Activated CD4-positive, alpha-beta T cell treated with anti-CD3 and anti-CD28 coated beads, Interleukin-2, amount 50 U/mL, for 24 hours (primary cell): ENCODE results near the gene SYCE1L.
"Not testable (repeated sequence)": the region's sequence is repeated elsewhere in the genome, so short reads cannot be mapped to it uniquely, and the experiment has no call there.

Experiments
- DNase-seq, 2 donors: peaks; one replicate each; pipeline ENCODE4 v3.0.0-alpha.2; 2020; ENCODE audit warnings: low read depth in 1 of 2, low spot score in 1 of 2

Gene SYCE1L, protein sequence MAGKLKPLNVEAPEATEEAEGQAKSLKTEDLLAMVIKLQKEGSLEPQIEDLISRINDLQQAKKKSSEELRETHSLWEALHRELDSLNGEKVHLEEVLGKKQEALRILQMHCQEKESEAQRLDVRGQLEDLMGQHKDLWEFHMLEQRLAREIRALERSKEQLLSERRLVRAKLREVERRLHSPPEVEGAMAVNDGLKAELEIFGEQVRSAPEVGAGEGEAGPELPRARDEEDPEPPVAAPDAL

DNA sequence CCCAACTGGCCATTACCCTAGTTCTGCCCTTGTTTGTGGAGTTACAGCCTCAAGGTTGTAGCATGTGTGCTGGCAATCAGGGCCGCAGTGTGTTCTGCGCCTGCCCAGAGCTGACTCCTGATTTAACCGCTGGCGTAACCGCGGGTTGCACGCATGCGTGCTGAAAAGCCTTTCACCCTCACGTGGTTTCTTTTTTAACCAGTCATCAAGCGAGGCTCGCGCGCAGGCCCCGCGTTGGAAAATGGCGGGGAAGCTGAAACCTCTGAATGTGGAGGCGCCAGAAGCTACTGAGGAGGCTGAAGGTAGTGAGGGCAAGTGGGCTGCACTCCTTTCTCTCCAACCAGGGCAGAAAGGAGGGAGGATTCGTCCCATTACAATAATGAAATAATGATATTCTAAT is at the start of gene SYCE1L:
TSS of gene SYCE1L (plus strand) at position 198 of the 400 bp plus-strand sequence. CDS start at position 242, 44 bp downstream.
- DNase-seq, result no peak

DNA sequence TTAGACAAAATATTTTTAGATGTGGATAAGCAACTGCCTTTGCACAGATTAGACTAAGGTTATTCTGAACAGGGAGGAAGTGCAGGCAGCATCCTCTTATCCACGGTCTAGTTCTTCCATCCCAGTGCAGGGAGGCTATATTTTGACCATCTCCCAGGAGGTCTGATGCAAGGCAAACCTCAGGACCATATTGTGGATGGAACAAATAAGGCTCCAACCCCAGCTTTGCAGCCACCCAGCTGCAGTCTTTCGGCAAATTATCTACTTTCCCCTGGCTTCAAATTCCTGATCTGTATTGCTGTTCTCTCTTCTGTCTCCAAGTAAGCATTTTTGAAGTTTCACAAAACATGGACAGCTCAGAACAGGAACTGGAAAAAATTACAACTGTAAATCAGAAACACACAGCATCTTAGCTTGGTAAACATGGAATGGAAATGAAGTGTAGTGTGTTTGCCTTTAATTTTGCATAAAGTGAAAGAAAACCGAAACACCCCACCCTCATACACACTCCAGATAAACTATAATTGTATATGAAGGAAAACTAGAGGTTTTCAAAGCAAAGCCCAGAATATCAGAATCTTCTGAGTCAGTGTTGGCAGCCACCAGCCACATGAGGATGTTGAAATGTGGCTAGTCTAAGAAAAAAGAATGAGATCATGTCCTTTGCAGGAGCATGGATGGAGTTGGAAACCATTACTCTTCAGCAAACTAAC is 41.7 kb upstream of the SYCE1L start:
- no peak for DNase-seq

DNA sequence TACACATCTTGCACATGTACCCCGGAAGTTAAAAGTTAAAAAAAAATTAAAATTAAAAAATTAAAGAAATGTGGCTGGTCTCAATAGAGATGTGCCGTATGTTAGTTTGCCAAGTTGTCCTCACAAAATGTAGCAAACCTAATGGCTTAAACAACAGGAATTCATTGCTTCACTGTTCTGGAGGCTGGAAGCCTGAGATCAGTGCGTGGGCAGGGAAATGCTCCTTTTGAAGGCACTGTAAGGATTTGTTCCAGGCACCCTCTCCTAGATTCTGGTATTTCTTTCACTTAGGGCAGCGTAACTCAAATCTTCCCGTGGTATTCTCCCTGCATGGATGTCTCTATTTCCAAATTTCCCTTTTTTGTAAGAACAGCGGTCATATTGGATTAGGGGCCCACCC is 40.9 kb upstream of the SYCE1L start:
- DNase-seq, result no peak

DNA sequence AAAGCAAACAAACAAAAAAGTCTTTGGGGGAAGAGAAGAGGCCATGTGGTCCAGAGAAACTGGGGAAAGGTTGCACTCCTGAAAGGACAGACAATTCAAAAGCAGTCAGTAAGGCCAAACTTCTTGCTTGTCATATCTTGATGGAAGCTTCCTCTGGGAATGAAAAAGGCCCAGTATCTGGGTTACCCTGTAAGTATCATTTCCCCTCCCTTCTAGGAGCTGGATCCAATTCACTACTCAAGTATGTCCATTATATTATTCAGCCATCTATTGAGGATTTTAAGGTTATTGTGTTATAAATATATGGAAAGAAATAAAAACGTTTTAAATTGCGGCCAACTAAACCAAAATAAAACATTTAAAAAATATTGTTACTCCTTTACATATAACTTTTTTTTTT is 34.2 kb upstream of the SYCE1L start:
- DNase-seq, result no peak

DNA sequence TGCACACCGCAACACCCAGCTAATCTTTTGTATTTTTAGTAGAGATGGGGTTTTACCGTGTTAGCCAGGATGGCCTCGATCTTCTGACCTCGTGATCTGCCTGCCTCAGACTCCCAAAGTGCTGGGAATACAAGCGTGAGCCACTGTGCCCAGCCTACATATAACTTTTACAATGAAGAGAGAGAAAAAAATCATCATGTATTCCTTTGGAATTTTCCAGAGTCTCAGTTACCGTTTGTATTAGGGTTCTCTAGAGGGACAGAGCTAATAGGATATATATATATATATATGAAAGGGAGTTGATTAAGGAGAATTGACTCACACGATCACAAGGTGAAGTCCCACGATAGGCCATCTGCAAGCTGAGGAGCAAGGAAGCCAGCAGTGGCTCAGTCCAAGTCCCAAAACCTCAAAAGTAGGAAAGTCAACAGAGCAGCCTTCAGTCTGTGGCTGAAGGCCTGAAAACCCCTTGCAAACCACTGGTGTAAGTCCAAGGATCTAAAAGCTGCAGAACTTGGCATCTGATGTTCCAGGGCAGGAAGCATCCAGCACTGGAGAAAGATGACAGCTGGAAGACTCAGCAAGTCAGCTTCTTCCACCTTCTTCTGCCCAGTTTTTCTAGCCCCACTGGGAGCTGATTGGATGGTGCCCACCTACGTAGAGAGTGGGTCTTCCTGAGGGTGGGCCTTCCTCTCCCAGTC is 33.5 kb upstream of the SYCE1L start:
- DNase-seq, result not testable (repeated sequence)

DNA sequence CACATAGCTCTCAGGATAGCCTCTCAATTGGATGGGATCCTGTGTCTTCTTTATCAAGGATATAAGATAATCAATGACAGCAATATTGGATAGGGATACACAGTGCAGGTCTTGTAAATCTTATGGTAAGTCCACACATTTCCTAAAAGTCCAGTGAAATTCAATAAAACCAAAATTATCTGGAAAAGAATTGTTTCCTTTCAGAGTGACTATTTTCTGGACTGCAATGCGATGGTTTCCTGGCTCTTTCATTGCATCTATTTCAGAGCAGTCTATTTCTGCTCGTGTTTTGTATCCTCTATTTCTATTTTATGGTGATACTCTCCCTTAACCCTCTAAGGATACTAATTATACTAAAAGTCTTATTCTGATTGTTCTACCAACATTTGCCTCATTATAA is 32.5 kb upstream of the SYCE1L start:
- DNase-seq, result no peak

DNA sequence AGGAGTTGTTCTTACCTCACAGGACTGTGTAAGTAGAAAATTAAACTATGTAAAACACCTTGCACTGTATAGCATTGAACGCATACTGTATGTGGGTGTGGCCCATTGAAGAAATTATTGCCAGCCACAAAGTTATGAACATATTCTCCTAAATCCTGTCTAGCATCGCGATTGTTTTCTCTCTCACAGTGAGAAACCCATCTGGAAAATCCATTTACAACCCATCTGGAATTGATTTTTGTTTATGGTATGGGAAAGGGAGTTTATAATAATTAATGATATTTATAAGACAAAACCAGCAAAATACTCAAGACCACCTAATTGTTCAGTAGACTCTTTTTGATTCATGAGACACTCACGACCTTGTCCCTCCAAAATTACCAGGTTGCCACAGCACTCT is 30.3 kb upstream of the SYCE1L start:
- DNase-seq, result no peak

DNA sequence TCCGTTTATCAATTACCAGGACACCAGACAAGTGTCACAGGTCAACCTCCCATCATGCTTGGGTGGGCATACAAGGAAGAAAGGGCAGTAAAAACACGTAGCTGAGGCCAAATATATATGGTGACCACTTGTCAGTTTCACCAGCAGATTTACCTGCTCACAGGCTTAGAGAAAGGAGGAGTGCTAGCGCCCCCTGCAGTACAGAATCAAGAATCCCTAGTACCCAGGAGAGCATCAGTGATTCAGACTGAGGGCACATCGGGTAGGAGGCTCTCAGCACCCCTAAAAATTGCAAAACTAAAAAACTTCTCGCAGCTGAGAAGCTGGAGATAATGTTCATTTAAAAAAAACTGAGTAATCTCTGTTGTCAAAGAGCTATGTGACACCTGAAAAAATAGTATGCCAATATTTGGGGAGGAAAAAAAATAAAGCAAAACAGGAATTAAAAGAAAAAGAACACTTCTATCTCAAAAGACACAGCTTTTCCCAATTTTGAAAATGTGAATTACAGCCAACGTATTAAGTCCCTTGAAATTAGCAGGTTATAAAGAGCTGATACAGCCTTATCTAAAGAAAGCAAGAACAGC is 29.5 kb upstream of the SYCE1L start:
- peak in 1 of 2 donors; percentile 21 for DNase-seq

DNA sequence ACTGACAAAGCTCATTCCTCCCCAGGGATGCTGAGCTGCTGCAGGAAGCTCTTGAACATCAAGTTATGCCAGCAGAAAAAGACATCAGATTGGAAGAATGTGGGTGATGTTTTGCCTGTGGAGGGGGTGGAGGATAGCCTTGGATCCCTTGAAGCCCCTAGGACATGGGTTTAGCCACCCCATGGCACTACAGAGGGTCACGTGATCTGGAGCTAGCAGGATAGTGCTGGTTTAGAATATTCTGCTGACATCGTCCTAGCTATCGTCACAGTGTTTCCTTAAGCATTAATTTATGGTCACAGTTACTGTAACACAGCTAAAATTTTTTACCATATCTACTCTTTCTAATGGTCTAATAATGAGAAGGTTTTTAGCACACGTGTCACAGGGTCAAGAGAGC is 28.4 kb upstream of the SYCE1L start:
- no peak for DNase-seq

DNA sequence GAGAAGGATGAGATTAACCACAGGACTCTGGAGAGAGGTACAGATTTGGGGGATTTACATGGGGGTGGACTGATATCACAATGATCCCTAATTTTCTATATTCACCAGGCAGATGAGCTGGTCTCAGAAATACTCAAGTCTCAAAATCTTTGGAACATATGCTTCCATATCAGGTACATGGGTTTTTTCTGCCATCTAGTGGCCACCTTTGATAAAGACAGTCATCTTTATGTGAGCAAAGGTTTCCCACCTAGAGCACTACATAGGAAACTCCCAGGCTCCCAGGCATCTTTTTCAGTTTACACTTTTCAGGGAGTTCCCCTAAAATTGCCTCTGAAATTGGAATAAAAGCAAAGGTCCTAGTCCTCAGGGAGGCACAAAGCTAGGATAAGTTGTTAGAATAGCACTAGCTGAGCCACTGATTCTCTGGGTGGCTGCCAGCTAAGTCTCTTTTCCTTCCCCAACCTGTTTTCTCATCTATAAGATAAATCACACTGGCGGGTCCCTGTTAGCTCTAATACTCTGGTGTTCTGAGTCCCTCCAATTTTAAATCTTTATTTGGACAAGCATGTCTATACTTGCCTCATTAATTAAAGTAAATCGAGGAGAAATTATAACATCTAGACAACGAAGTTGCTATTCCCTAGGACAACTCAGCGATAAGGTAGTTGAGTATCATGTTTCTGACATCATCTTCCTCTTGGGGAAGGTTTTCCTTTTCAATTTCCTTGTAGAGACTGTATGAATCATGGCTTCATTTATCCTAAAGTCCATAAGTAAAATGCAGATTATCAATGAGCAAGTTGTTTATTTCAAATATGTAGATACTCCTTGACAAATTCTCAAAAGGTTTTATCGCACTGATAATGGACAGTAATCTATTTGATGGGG is 27.2 kb upstream of the SYCE1L start:
- DNase-seq, result peak in 1 of 2 donors; percentile 19

DNA sequence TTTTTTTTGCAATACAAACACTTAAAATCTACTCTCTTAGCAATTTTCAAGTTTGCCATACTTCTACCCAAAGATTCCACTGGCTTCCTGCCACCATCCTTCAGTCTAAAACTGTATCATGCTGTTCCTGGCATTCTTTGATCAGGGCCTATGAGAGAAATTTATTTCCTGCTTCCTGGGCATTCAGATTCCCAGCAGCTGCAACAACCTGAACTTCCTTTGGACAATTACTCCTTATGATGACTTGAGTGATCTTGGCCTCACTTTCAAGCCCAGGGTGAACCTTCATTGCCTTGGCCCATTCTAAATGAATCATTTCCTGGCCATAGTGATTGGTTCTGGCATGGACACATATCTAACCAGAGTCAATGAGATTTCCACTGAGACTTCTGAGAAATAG is 26.3 kb upstream of the SYCE1L start:
- no peak for DNase-seq

DNA sequence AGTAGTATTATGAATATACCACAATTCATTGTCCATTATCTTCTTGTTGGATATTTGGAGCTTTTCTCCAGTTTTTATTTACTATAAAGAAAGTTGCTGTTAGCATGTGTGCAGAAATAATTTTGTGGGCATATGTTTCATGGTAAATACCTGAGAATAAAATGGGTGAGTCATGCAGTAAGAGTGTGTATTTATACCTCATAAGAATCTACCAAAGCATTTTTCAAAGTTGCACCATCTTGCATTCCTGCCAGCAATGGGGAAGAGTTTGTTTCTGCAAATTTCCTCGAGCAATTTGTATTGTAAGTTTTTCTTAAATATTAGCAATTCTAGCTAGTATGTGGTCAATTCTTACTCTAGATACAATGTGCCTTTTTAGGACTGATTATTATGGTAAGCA is 16.1 kb upstream of the SYCE1L start:
- DNase-seq, result no peak

DNA sequence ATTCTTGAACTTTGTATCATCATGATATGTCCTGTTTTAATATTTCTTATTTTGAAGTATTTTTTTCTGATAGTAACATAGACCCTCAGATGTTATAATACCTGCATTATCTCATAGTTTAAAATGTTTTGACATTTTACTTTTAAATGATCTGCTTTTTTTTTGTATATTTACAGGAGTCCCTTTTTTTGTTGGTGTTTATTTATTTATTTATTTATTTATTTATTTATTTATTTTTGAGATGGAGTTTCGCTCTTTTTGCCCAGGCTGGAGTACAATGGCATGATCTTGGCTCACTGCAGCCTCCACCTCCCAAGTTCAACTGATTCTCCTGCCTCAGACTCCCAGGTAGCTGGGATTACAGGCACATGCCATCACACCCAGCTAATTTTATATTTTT is 12.9 kb upstream of the SYCE1L start:
- not testable (repeated sequence) for DNase-seq

DNA sequence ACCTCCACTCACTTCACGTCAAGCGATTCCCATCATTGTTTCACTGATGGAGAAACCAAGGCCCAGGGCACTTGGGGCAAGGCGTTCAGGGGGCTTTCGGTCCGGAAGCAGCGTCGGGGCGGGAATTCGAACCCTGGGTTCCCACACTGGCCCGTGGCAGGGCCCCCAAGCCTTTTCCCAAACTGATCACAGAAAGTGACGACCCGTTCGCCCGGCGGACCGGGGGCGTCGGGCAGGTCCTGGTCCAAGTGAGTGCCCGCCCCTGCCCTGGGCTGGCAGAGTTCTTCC is 9.1 kb upstream of the SYCE1L start:
- DNase-seq, result no peak

DNA sequence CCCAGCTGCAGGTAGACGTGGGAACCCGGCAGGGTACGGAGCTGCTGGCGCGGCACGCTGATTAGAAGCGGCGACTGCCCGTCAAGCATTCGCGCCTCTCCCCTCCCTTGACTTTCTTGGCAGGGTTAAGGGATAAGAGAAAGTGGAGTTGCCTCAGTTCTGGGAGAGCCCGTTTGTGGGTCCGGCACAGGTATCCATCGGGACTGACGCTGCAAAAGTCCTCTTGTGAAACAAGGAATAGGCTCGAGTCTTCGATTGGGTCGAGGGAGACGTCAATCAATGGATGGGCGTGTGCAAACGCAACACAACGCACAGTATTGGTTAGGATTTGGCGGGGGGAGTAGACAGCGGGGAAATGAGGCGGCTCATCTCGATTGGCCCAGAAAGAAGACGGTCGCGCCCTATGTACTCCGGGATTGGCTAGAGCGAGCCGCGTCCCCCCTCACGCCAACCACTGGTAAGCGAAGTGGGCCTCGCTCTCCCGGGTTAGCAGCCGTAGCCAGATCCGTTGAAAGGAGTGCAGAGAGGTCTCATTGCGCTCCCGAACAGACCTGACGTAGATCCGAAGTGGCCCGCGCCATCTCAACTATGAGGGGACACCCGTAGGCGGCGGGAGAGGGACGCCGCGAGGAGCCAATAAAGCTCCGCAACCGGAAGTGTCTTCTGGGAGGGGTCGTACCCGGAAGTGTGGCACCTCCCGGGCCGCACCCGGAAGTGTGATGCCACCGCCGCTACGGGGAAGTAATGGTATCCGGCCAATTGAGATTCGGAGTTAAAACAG is 8.5 kb upstream of the SYCE1L start, which contains the start of gene MON1B:
TSS of gene MON1B (plus strand) at position 713 of the 781 bp plus-strand sequence. CDS start 296 bp downstream, outside the sequence.
- peak; percentile 83 to 93 for DNase-seq

DNA sequence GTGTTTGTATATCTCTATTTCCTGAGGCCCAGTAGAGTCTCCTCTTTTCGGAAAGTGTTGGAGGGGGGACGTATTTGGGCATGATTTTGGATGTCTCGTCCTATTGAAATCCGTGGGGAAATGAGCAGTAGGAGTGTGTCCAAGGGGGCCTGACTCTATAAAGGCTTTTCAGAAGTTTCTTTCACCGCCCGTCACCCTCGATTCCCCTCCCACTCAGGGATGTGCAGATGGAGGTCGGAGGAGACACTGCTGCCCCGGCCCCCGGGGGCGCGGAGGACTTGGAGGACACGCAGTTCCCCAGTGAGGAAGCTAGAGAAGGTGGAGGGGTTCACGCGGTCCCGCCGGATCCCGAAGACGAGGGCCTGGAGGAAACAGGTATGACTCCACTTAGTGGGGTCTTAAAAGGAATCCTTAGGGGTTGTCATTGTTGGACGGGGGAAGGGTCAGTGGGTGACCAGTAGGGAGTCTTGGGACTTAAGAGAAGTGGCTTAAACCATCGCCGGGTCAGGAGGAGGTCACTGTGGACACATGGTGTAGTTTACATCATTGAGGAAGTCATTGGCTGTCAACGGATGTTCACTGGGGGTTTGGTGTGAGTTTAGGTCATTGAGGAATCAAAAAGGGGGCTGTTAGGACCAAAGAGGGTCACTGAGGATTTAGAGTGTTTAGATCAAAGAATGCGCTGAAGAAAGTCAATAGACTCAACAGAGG is 7.8 kb upstream of the SYCE1L start:
- peak in 1 of 2 donors; percentile 21 for DNase-seq

DNA sequence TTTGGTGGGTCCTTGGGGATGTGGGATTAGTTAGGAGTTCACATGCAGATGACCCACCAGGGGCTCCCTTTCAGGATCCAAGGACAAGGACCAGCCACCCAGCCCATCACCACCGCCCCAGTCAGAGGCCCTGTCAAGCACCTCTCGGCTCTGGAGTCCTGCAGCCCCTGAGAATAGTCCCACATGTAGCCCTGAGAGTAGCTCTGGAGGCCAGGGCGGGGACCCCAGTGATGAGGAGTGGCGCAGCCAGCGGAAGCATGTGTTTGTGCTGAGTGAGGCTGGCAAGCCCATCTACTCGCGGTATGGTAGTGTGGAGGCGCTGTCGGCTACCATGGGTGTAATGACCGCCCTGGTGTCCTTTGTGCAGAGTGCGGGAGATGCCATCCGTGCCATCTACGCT is 5.8 kb upstream of the SYCE1L start:
- DNase-seq, result no peak

DNA sequence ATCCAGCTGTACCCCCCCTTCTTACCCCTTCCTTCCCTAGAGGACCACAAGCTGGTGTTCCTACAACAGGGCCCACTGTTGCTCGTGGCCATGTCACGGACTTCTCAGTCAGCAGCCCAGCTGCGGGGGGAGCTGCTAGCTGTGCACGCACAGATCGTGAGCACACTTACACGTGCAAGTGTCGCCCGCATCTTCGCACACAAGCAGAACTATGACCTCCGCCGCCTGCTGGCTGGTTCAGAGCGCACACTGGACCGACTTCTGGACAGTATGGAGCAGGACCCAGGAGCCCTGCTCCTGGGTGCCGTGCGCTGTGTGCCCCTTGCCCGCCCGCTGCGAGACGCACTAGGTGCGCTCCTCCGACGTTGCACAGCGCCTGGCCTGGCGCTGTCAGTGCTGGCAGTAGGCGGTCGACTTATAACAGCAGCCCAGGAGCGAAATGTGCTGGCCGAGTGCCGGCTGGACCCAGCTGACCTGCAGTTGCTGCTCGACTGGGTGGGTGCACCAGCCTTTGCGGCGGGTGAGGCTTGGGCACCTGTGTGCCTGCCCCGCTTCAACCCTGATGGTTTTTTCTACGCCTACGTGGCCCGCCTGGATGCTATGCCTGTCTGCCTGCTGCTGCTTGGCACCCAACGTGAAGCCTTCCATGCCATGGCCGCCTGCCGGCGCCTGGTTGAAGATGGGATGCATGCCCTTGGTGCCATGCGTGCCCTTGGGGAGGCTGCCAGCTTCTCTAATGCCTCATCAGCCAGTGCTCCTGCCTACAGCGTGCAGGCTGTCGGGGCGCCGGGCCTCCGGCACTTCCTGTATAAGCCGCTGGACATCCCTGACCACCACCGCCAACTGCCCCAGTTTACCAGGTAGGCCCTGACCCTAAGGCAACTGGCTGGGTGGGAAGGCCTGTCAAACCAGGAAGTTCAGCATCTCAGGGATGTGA is 4.6 kb upstream of the SYCE1L start:
- DNase-seq, result no peak
